Measurements from ENCODE around the gene KIRREL3.

KIRREL3 gene

DNA sequence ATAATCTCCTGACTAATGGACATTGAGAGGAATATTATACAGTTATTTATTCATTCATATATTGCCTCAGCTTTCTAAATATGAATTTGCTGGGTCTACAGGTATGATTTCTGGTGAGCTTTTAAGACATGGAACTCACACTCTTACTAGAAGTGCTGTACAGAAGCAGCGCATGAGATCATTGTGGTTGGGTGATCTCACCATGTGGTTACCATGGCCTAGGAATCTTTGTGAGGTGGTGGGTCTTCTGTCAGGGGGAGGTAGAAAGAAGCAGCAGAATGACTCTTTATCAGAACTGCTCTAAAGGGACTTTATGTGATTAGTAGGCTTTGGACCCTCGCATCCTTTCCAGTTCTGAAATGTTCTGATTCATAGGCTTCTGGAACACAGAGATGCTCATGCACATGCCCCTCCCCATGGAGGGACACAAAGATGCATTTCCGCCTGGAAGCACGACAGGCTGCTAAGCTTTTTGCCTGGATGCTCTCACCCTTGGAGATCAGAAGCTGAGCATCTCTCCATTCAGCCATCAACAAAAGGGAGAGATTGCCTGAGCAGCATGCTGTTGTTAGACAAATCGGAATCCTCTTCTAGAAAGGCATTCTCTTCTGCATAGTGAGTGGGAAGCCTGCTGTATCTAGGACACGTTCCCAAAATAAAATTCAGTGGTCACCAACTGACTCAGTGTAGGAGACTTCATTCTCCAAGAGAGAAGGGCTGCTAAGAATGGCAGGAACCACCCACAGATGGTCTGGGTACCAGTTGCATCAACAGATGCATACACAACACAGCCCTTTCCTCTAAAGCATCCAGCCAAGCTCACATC lies 51.3 kb downstream of the KIRREL3 start:
- no peak for DNase-seq

DNA sequence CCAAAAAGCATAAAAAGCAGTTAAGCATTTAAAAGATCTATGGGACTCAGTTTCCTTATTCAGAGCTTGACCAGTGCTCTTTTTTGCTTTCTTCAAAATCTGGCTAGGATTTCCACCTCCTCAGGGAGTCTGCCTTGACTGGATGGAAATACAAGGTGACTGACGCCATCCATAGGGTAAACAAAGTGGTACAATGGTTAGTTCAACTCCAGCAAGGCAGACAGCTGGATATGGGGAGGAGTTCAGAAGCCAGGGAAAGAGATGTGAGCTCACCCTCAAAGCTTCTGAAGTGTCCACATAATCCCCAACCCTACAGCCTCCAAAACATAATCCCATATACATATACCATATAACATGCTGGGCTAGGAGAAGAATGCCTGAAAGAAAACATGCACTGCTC lies 52.0 kb downstream of the KIRREL3 start:
- DNase-seq, result no peak

DNA sequence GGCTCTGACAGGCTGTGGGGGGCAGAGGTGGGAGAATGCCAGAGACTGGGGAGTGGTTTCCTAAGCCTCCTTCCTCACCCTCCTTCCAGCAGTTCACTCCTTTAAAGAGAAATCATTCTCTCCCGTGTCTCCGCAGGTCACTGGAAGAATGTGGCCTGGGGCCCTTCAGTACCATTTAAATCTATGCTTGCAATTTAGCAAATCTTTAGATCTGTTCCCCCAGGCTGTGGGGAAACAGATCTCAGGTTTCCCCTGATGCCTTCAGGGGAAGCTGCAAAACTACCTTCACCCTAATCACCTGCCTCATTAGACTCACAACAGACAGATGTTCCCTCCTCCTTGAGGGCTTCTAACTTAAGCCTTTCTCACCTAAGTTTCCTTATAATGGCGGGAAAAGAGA lies 55.3 kb downstream of the KIRREL3 start:
- no peak for DNase-seq

DNA sequence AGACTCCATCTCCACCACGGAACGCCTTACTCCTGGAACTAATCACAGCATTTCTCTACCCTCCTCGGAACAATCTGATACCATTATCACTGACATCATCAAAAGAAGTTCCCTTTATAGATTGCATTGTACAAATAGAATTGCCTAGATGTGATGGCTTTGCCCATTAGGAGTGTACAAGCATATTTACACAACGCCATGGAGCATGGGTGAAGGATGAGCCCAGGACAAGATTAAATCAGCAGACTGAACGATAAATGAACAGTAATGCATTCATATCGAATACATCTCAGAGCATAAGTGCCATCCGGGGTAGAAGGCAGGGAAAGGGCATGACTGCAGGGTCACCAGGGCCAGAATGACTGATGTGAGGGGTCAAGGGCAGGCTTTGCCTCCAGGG lies 57.3 kb downstream of the KIRREL3 start:
- no peak for DNase-seq

DNA sequence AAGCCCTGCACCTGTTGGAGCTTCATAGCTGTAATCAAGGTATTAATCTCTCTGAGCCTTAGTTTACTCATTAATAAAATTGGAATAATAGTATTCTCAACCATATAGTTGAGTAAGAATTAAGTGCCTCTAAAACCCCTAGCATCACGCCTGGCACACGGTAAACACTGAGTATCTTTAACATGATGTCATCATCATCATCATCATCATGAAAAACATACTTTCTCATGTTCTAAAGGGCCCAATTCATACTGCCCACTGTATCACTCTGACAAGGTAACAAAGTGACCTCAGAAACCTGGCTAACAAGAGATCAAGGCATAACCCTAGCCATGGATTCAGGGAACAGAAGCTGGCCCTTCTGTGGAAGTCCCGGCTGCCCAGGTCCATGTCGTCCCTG lies 58.4 kb downstream of the KIRREL3 start:
- no peak for DNase-seq

DNA sequence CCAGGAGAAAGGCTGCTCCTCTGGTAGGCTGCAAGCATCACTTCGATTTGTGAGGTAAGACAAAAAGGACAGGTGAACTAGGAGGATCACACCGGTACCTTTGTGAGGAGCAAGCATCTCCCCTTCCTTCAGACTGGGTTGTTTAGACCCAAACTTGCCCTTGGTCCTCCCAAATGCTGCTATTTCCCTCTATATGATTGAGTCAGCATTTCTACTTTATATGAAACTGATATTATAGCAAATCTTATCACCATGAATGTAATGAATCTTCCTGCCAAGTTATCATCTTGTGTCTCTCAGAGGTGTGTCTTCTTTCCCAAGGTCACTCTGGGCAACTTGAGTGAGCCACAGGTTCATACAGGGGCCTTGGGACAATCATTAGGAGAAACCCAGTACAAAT lies 61.0 kb downstream of the KIRREL3 start:
- no peak for DNase-seq

DNA sequence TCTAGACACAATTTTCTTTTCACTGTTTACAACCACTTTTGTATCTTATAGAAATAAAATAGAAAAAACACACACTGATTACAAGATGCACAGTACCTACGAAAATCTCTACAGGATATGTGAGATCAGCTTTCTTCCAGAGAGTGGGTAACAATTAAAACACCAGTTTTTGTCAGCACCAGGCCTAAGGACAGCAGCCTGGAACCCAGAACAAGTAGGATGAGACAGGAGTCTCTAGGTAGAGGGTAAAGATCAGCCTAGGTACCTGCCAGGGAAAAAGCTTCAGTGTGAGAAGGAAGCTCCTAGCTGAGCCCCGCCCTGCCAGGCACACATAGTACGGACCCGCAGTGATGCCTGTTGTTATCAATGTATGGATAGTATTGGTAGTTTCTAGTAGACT lies 61.9 kb downstream of the KIRREL3 start:
- DNase-seq, result no peak

DNA sequence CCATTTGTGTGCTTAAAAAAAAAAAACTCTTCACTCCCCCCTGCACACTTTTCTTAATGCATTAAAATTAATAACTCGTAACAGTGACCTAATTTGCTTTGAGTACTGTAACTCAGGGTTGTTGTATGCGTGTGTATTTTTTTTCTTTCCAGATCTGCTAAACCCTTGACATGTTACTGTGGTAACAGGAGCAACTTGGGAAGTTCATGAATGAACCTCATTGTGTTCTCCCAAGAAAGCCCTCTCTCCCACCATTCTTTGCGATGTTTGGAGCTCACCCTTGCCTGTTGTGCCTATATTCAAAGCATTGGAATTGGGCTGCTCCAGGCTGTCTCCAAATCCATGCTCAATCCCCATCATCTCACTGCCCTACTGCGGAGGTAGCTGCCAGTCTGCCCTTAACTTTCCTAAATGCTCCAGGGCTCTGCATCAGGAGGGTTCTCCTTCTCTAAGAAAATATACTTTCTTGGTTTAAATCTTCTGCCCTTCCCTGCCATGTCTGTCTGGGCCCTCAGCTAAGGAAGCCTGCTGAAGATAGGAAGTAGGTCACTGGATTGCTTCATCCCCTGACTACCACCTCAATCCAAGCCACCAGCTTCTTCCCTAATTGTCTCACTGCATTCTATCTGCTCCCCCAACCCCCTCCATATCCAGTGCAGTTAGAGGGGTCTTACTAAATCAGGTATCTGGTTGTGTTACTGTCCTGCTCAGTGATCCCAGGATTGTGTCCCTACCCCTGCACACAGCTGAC lies 70.3 kb downstream of the KIRREL3 start:
- no peak for DNase-seq

DNA sequence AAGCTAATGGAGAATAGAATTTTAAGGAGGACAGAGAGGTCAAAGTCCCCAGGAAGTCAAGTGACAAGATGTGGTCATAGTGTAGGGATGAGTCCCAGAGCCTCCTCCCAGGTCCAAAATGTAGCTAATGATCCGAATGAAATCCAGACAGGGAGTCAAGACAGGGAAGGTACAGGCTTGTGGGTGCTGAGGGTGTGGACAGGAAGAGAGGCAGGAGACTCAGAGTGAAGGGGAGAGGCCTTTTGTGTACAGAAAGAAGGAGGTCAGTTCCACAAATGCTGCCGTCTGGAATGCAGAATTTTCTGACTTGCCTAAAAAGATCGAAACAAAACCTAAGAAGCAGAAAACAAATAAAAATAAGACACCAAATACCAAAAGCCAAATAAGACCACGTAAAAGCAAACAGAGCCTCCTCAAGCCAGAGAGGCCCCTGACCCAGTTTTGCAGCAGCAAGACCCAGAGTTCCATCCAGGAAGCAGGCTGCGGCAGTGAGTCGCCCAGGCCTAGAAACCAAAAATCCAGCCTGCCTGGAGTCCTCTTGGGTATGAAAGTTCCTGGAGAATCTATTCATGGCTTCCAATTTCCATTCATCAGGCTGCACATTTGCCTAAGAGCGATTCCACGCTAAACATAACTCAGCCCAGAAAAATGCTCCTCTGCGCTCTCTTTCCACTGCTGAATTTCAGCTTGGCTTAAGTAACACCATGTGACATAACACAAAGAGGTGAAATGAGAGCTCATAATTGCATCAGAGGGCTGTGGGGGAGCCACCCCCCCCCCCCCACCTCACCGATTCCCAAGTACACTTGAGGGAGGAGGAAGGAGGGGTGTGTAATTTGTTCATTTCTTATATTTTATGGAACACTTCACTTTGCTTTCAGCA lies 71.2 kb downstream of the KIRREL3 start:
- no peak for DNase-seq

DNA sequence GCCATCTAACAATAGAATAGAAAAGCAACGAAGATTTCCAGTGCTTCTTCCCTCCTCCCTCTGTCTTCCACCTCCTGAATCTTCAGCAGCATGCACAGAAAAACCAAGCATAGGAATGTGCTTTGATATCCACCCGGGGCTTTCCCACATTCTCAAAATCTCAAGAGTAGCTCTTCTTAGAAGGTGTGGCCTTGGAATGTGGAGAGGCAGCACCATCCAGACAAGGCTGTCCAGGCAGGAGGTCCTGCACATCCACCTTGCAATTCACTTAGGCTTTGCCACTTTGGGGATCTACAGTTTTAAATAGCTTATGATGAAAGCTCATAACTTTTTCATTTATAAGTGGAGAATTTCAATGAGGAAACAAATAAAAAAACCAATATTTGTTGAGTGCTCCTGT lies 72.9 kb downstream of the KIRREL3 start:
- no peak for DNase-seq

DNA sequence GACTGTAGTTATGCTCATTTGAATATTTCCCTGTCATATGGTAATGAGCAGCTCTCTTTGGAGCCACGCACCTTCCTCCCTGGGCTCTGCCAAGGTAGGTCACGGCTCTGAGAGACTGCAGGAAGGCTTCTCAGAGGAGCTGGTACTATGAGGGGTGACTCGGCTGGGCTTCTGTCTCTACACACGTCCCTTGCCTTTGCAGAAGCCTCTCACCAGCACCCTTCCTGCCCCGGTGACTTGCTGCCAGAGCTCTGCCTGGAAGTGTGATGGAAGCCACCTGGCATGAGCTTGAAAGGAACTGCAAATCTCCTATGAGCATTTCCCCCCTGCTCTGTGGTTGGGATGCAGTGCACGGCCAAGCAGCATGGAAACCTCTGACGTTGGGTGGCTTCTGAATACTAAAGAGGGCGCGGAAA lies 74.2 kb downstream of the KIRREL3 start:
- DNase-seq, result no peak

DNA sequence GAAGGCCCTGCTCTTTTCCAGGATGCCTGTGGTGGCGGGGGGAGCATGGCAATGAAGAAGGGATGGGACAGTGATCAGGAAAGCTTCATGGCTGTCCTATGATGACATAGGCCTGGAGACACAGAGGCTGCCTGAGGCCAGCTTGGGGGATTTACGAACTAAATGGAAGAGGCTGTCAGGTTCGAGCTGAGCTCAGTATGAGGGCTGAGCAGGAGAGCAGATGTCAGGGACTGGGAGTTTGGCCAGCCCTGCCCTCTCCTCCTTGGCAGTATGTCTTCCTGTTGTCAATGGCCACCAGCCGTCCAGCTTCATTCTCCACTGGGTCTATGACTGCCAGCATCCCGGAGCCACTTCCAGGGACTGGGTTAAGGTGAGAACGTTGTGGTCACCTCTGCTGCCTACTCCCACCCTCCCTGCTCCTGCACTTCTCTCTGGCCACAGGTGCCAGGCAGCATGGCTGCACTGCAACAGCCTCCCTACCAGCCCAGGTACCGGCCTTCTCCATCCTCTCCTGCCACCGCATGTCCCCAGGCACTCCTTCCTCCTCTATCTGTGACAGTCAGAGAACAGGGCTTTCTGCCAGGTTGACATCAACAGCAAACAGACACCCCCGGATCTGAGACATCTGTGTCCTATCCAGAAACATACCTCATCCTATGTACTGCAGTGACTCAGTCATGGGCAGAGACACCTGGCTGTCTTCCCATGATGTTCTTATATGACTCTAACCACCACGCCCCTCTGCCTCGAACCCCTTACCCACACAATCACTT lies 75.1 kb downstream of the KIRREL3 start:
- DNase-seq, result no peak

DNA sequence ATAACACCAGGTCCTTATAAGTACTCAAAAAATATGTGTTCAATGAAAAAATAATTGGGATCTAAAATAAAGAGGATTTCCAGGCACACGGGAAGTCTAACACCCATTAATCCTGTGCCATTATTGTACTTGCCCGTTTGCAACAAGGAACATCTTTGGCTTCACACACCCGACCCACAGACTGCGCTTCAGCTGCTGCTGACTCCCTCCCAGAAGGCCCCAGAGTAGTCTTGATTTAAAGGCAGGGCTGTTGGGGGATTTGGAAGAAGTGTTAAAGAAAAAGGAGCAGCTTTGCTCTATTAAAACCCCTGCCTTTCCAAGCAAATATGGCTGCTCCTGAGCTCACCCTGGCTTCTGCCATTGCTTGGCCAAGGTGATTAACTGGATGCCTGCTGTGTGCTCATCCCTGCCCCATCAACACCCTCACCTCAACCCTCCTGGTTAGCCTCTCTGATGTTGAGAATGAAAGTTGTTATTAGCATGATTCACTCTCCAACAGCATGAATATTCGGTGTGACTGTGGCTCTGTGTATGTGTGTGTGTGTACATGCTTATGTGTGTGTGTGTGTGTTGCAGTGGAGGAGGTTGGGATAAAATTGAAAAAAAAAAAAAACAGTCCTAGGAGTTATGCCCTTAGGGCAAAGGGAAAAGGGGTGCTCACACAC lies 76.1 kb downstream of the KIRREL3 start:
- no peak for DNase-seq

DNA sequence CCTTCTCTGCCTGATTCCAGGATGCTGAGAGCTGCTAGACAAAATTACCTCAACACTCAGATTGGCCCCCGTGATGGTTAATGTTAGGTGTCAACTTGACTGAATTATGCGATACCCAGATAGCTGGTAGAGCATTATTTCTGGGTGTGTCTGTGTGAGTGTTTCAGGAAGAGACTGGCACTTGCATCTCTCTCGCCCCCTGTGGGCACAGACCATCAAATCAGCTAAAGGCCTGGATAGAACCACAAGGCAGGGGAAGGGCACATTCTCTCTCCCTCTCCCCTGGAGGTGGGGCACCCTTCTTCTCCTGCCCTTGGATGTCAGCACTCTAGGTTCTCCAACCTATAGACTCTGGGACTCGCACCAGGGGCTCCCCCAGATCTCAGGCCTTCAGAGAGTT lies 79.7 kb downstream of the KIRREL3 start:
- no peak for DNase-seq

DNA sequence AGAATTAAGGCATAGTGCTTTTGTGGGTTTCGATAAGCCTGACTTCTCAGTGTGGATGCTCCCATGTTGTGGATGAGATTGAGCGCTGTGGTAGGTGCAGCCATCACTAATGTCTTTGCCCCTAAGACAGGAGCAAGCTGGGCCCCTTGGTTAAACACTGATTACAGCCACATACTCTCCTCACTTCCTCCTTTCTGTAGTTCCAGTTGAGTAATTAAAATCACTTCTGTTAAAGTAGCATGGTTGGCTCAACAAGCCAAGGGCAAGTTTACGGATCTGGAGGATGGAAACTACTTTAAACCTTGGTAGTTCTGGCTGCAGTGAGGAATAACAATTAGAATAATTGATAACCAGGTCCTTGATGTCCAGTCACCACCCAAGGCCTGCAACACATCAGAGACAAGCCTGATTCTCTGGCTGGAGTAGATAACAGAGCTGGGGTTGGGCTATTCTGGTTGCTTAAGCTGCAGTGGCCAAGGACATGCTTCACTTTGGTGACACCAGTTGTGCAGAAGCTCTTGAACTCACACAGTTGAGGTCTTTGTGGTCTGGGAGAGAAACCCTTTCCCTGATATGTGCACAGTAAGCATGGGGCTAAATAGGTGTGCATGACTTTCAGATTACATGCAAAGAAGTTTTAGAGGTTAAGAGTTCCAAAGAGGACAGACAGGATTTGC lies 81.3 kb downstream of the KIRREL3 start:
- no peak for DNase-seq

DNA sequence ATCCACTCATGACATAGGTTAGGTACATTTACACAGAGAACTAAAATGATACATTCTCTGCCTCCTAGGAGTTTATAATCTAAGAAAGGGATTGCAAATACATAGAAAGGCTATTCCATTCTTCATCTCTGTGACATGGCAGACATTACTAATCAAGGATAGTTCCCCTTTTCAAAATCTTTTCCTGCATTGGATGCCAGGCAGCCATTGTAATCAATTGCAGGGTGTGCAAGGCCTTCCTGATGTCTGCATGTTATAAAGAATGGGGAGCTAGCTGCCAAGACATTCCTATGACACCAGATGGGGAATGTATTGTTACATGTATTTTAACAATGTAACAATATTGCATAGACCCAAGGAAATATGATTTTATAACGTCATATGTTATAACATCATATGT lies 82.0 kb downstream of the KIRREL3 start:
- DNase-seq, result no peak

DNA sequence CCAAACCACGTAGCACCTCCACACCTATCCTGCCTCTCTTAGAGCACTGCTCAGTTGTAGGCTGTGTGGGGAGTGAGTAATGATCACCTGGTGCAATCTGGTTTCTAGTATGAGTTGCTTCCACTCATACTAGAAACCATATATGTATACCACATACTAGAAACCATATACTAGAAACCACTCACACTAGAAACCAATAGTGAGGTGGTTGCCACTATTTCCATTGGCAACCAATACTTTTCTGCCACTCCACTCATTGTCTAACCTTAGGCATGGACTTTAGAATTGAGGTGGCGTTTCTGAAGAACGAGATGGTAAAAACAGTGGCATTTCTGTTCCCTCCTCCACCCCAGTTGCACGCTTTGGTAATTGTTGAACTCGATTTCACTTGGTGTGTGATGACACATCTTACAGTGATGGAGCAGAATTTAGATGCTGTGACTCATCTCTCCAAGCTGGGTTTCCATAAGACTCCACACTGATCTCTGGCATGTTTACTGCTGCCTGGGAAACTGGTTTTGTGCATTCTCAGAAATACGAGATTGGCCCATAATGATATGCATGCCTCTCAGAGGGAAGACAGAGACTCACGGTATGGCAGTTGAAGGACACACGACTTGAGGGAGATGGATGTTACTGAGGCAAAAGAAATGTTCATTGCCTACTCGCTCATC lies 82.9 kb downstream of the KIRREL3 start:
- no peak for DNase-seq

DNA sequence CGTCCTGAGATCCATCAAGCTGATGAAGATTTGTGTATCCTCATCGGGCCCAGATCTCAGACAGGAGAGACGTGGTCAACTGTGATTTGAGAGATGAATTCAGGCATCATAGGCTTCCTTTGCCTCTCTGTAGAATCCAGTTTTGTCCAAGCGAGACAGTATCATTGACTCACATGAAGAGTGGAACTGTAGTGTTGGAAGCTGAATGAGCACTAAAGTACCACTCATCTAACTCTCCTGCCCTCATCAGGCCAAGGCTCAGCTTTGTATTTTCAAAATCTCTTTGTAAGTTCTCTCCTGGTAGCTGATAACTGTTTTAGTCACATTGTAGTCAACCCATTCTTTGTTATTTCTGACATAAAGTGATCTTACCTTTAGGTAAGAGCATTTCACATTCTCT lies 85.1 kb downstream of the KIRREL3 start:
- no peak for DNase-seq

DNA sequence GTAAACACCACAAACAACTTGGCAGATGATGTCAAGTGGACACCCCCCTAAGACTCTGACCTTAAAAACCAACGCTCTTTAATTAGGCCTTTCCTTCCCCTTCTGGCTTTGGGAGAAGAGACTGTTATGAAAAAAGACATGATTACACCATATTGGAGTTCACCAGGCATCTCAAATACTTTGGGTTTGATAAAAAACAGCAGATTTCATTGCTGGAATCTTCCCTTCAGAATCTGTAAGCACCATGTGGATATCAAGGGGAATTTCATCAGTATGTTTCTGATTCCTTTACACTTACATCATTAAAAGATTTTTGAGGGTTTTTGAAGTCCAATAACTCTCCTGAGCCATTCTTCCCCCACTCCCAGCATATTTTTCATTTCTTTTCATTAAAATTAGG lies 85.6 kb downstream of the KIRREL3 start:
- no peak for DNase-seq

DNA sequence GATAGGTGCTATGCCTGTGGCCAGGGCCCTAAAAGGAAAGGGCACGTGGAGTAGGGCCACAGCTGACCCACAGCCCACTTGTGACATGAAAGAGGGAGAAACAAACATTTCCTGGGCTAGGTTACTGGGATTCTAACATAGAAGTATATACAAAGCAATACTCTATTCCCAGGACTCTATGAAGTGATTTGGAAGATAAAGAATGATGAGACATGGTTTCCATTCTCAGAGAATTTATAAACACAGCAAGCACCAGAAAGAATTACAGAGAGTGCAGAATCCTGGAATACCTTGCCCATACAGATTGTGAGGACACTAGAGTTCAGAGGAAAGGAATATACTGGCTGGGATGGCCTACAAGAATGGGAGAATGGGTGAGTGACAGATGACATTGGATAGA lies 86.4 kb downstream of the KIRREL3 start:
- DNase-seq, result no peak

DNA sequence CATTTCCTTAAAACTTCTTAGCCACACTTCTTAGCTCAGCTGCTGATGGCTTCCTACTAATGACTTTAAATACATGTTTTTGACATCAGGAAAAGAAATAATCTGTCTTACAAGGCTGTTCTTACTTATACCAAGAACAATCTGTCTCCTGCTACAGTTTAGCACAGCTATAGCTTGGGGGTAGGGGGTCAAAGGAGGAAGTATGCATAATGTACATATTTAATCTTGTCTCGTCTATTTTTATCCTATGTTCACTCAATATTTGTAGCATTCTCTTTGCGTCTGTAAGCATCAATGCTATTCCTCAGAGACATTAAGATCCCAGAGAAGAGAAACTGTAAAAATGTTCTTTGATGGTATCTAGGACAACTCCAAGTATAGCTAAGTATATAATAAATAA lies 96.0 kb downstream of the KIRREL3 start:
- no peak for DNase-seq
